Trophoblast cell (in vitro differentiated cells and primary cell): Measurements from ENCODE around the gene NINJ2. TPM values are rescaled to one million over a fixed set of nuclear protein-coding genes. Genes with fewer than 3 reads are reported as not detected.
"Not testable (repeated sequence)": the region's sequence is repeated elsewhere in the genome, so short reads cannot be mapped to it uniquely, and the experiment has no call there.

ENCODE experiments used
- DNase-seq, 2 donors: peaks; one replicate each; pipeline ENCODE4 v3.0.0-alpha.2; 2016
- H2AFZ ChIP-seq: 2 replicates; pipeline ENCODE4 v1.6.1; 2013; ENCODE audit warnings: low read length, moderate library complexity, mild to moderate bottlenecking; ENCODE audit not compliant: insufficient read depth, poor library complexity
- H2AK5ac ChIP-seq: 2 replicates; pipeline ENCODE4 v1.6.1; 2013; ENCODE audit warnings: mild to moderate bottlenecking, low read length
- H2BK120ac ChIP-seq: 2 replicates; pipeline ENCODE4 v1.6.1; 2013; ENCODE audit warnings: low read length, mild to moderate bottlenecking, moderate library complexity; ENCODE audit not compliant: insufficient read depth, poor library complexity
- H2BK12ac ChIP-seq: 2 replicates; pipeline ENCODE4 v1.6.1; 2013; ENCODE audit warnings: mild to moderate bottlenecking, low read length, moderate library complexity
- H2BK5ac ChIP-seq: 2 replicates; pipeline ENCODE4 v1.6.1; 2013; ENCODE audit warnings: low read length, low read depth, moderate library complexity, mild to moderate bottlenecking; ENCODE audit not compliant: poor library complexity
- H3K14ac ChIP-seq: 2 replicates; pipeline ENCODE4 v1.6.1; 2013; ENCODE audit warnings: mild to moderate bottlenecking, low read length
- H3K18ac ChIP-seq: 2 replicates; pipeline ENCODE4 v1.6.1; 2013; ENCODE audit warnings: mild to moderate bottlenecking, low read length
- H3K23ac ChIP-seq: 2 replicates; pipeline ENCODE4 v1.6.1; 2013; ENCODE audit warnings: low read length
- H3K27ac ChIP-seq: 2 replicates; pipeline ENCODE4 v1.5.1; 2013; ENCODE audit warnings: low read depth, mild to moderate bottlenecking, inconsistent platforms, low read length, moderate library complexity
- H3K27me3 ChIP-seq: 2 replicates; pipeline ENCODE4 v1.6.1; 2013; ENCODE audit warnings: inconsistent platforms, mild to moderate bottlenecking, low read length, moderate library complexity; ENCODE audit not compliant: insufficient read depth
- H3K36me3 ChIP-seq, 2 experiments: 1 replicate in 1 of 2; 2 replicates in 1 of 2; pipeline ENCODE4 v1.6.1; 2013; ENCODE audit warnings: low read length in 2 of 2, mild to moderate bottlenecking in 2 of 2, moderate library complexity in 1 of 2; ENCODE audit not compliant: insufficient read depth in 2 of 2, control insufficient read depth in 1 of 2
- H3K4ac ChIP-seq: 2 replicates; pipeline ENCODE4 v1.6.1; 2013; ENCODE audit warnings: low read depth, mild to moderate bottlenecking, low read length, moderate library complexity
- H3K4me1 ChIP-seq, 2 experiments: 1 replicate in 1 of 2; 2 replicates in 1 of 2; pipeline ENCODE4 v1.6.1; 2013; ENCODE audit warnings: low read length in 2 of 2, mild to moderate bottlenecking in 2 of 2, moderate library complexity in 1 of 2; ENCODE audit not compliant: insufficient read depth in 2 of 2, control insufficient read depth in 1 of 2
- H3K4me2 ChIP-seq: 2 replicates; pipeline ENCODE4 v1.6.1; 2013; ENCODE audit warnings: inconsistent platforms, mild to moderate bottlenecking, low read length, moderate library complexity
- H3K4me3 ChIP-seq: 2 replicates; pipeline ENCODE4 v1.5.1; 2013; ENCODE audit warnings: mild to moderate bottlenecking, low read depth, low read length, inconsistent platforms
- H3K79me1 ChIP-seq: one replicate; pipeline ENCODE4 v1.6.1; 2013; ENCODE audit warnings: low read length
- H3K79me2 ChIP-seq: 2 replicates; pipeline ENCODE4 v1.6.1; 2013; ENCODE audit warnings: low read length, mild to moderate bottlenecking; ENCODE audit not compliant: control insufficient read depth, insufficient read depth, poor library complexity
- H3K9ac ChIP-seq: 2 replicates; pipeline ENCODE4 v1.6.1; 2013; ENCODE audit warnings: mild to moderate bottlenecking, low read length
- H3K9me3 ChIP-seq: 2 replicates; pipeline ENCODE4 v1.6.1; 2013; ENCODE audit warnings: low read depth, mild to moderate bottlenecking, control low read depth, inconsistent platforms, low read length; ENCODE audit not compliant: insufficient read depth
- H4K12ac ChIP-seq: 2 replicates; pipeline ENCODE4 v1.6.1; 2013; ENCODE audit warnings: low read depth, mild to moderate bottlenecking, low read length, moderate library complexity
- H4K8ac ChIP-seq: 2 replicates; pipeline ENCODE4 v1.6.1; 2013; ENCODE audit warnings: low read depth, mild to moderate bottlenecking, low read length, moderate library complexity
- H4K91ac ChIP-seq: one replicate; pipeline ENCODE4 v1.6.1; 2013; ENCODE audit warnings: low read depth, mild to moderate bottlenecking, low read length, moderate library complexity
- WGBS: extraction: QIAGEN DNeasy Blood & Tissue Kit; methylation state at CpG from one replicate; pipeline ENCODE4 v1.1.7; 2013; ENCODE audit warnings: missing lambda C conversion rate; ENCODE audit not compliant: insufficient read length, insufficient coverage; ENCODE audit errors: extremely low coverage; 5-methylcytosine and 5-hydroxymethylcytosine counted together
- polyA plus RNA-seq: library from polyadenylated mRNA; stranded (reverse); fragments of 200-250 nt; gene quantifications from 2 replicates; pipeline ENCODE4 v1.2.3, GENCODE V29; 2013

The NINJ2 gene
- polyA plus RNA-seq: 0.12 and 0.21 TPM in 2 replicates

GRCh38 chr12:663293-663871 is at the start of gene NINJ2:
TSS of gene NINJ2 (minus strand) at chr12:663445. CDS start at chr12:663360, 85 bp downstream.
- no peak for DNase-seq
- Histone ChIP-seq H3K14ac (no peak within 1 kb of the TSS), H3K18ac (no peak within 1 kb of the TSS), H3K79me2 (no peaks in the 10 kb centered on the region), H3K4me3 (peak within 1 kb of the TSS; percentile 44), H2AK5ac (no peak within 1 kb of the TSS), H3K23ac (no peak within 1 kb of the TSS), H2BK5ac (no peak within 1 kb of the TSS), H4K8ac (no peak within 1 kb of the TSS), H3K79me1 (no peaks in the 10 kb centered on the region), H4K91ac (no peak within 1 kb of the TSS), H2BK120ac (no peak within 1 kb of the TSS), H3K27ac (no peak within 1 kb of the TSS), H2BK12ac (no peak within 1 kb of the TSS), H3K9ac (peak within 1 kb of the TSS; percentile 22), H2AFZ (no peak within 1 kb of the TSS), H3K36me3 (no peaks in the 10 kb centered on the region), H3K4me2 (no peak within 1 kb of the TSS), H3K9me3 (no peaks in the 10 kb centered on the region), H3K4me1 (peaks cover 0 to 3% of the 10 kb centered on the region in 2 experiments), H3K4ac (no peak within 1 kb of the TSS), H3K27me3 (no peaks in the 10 kb centered on the region), H4K12ac (no peak within 1 kb of the TSS)
- no CpG with 5 or more reads among the region's 17 CpGs for WGBS

DNA sequence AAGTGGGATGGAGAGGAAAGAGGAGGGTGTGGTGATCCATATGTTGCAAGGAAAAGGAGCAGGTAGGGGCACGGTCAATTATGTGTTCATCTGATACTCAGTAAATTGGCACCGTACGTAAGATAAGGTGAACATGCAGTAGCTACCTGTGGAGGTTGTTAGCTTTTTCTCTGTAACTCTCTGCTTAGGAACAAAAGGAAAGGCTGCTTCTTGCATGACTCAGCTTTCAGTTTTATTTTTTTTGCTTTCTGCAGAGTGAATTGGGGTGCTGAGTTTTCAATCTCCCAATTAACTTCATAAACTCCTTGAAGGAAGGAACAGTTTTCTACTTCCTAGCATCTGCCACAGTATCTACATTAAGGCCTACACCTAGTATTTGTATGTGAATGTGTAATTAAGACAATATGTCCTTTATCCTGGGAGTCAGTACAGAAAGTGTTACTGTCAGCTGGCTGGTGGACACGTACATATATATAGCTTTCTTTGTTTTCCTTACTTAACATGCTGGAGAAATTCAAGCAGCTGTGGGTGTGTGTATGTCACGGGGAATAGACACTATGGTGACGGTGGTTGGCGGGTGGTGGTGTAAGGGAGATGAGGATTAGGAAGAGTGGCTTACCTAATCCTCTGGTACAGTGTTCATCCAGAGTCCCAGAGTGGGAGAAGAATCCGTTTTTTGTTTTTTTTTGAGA is 49.1 kb upstream of the NINJ2 start:
- no peaks in the 10 kb centered on the region for H3K36me3 ChIP-seq
- H2AK5ac ChIP-seq: no peak overlapping the region
- no peak overlapping the region for H2AFZ ChIP-seq
- no peak overlapping the region for H4K12ac ChIP-seq
- H4K91ac ChIP-seq: no peak overlapping the region
- H3K27me3 ChIP-seq: no peaks in the 10 kb centered on the region
- no peak overlapping the region for H3K14ac ChIP-seq
- H3K9ac ChIP-seq: no peak overlapping the region
- H3K23ac ChIP-seq: no peak overlapping the region
- no CpG with 5 or more reads among the region's 8 CpGs for WGBS
- H2BK5ac ChIP-seq: no peak overlapping the region
- H3K18ac ChIP-seq: no peak overlapping the region
- no peaks in the 10 kb centered on the region for H3K9me3 ChIP-seq
- no peak for DNase-seq
- no peak overlapping the region for H3K4ac ChIP-seq
- H3K27ac ChIP-seq: no peak overlapping the region
- H3K4me1 ChIP-seq: no peaks in the 10 kb centered on the region
- no peak overlapping the region for H2BK12ac ChIP-seq
- no peak overlapping the region for H3K4me3 ChIP-seq
- H3K4me2 ChIP-seq: peak overlapping the region; percentile 22
- H3K79me2 ChIP-seq: no peaks in the 10 kb centered on the region
- no peak overlapping the region for H4K8ac ChIP-seq
- no peaks in the 10 kb centered on the region for H3K79me1 ChIP-seq
- H2BK120ac ChIP-seq: no peak overlapping the region

DNA sequence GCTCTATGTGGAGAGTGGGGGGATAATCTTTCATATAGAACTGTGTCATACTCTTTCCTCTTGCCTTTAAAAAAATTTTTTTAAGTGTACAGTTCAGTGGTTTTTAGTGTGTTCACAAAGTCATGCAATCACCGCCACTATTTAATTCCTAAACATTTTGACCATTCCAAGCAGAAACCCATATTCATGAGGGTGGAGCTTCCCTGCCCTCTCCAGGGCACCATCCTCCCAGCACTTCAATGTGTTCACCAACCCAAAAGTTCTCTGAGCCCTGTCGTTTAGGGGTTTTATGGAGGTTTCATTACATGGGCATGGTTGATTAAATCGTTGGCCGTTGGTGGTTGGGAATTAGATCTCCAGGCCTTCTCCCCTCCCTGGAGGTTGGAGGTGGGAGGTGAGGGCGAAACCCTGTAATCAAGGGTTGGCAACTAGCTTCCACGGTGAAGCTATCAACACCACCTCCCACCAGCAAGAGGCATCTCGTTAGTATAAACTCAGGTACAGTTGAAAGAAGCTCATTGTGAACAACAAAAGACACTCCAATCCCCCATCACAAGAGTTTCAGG is 46.3 kb upstream of the NINJ2 start:
- DNase-seq: no peak
- H3K27me3 ChIP-seq: no peaks in the 10 kb centered on the region
- WGBS: no CpG with 5 or more reads among the region's 7 CpGs

DNA sequence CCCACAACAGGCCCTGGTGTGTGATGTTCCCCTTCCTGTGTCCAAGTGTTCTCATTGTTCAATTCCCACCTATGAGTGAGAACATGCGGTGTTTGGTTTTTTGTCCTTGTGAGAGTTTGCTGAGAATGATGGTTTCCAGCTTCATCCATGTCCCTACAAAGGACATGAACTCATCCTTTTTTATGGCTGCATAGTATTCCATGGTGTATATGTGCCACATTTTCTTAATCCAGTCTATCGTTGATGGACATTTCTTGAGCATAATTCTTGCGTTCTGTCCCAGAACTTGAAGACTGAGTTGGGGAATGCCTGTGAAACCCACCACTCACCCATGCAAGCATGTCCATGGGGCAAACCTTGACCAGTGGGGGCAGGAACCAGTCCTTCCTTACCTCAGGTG is 44.8 kb upstream of the NINJ2 start:
- not testable (repeated sequence) for H2BK5ac ChIP-seq, H4K91ac ChIP-seq, H3K79me2 ChIP-seq, H3K79me1 ChIP-seq, H3K36me3 ChIP-seq, H3K9ac ChIP-seq, H3K4me1 ChIP-seq, H3K4ac ChIP-seq, H3K4me2 ChIP-seq, H2BK120ac ChIP-seq, H2AK5ac ChIP-seq, H3K18ac ChIP-seq, H2AFZ ChIP-seq, DNase-seq, H3K27me3 ChIP-seq, H4K12ac ChIP-seq, H2BK12ac ChIP-seq, H3K14ac ChIP-seq, H3K27ac ChIP-seq, H3K4me3 ChIP-seq, H3K23ac ChIP-seq, H4K8ac ChIP-seq, H3K9me3 ChIP-seq
- WGBS: no CpG with 5 or more reads among the region's 3 CpGs

More for the DNA sequence above, 46.3 kb upstream of the NINJ2 start:
- H4K12ac ChIP-seq: no peak overlapping the region
- H2BK5ac ChIP-seq: no peak overlapping the region
- no peak overlapping the region for H2AFZ ChIP-seq
- no peak overlapping the region for H3K4me2 ChIP-seq
- no peaks in the 10 kb centered on the region for H3K79me1 ChIP-seq
- H2AK5ac ChIP-seq: no peak overlapping the region
- no peaks in the 10 kb centered on the region for H3K9me3 ChIP-seq
- H3K79me2 ChIP-seq: no peaks in the 10 kb centered on the region
- H3K4ac ChIP-seq: no peak overlapping the region
- H2BK120ac ChIP-seq: no peak overlapping the region
- H3K23ac ChIP-seq: no peak overlapping the region
- H2BK12ac ChIP-seq: no peak overlapping the region
- no peak overlapping the region for H3K18ac ChIP-seq
- H3K4me3 ChIP-seq: no peak overlapping the region
- no peak overlapping the region for H4K8ac ChIP-seq
- no peak overlapping the region for H3K27ac ChIP-seq
- H3K36me3 ChIP-seq: no peaks in the 10 kb centered on the region
- H3K9ac ChIP-seq: no peak overlapping the region
- H3K4me1 ChIP-seq: no peaks in the 10 kb centered on the region
- H3K14ac ChIP-seq: no peak overlapping the region
- H4K91ac ChIP-seq: no peak overlapping the region
